Endothelial cell (in vitro differentiated cells): ENCODE data around the gene ARMH3. TPM values are rescaled to one million over a fixed set of nuclear protein-coding genes. Genes with fewer than 3 reads are reported as not detected.

Experiments used
- DNase-seq: peaks from one replicate; pipeline ENCODE4 v3.0.0; 2021; ENCODE audit warnings: low spot score
- H3K27ac Mint-ChIP-seq: one replicate; pipeline ENCODE4 v1.8.0; 2021; ENCODE audit warnings: mixed read lengths, inconsistent platforms; ENCODE audit not compliant: unreplicated experiment
- H3K27me3 Mint-ChIP-seq: one replicate; pipeline ENCODE4 v1.8.0; 2021; ENCODE audit warnings: mild to moderate bottlenecking, moderate library complexity, mixed read lengths, inconsistent platforms; ENCODE audit not compliant: unreplicated experiment
- H3K36me3 Mint-ChIP-seq: one replicate; pipeline ENCODE4 v1.8.0; 2021; ENCODE audit warnings: mild to moderate bottlenecking, low read depth, mixed read lengths, inconsistent platforms; ENCODE audit not compliant: unreplicated experiment
- H3K4me1 Mint-ChIP-seq: one replicate; pipeline ENCODE4 v1.8.0; 2021; ENCODE audit warnings: mild to moderate bottlenecking, mixed read lengths, inconsistent platforms; ENCODE audit not compliant: unreplicated experiment
- H3K4me3 Mint-ChIP-seq: one replicate; pipeline ENCODE4 v1.8.0; 2021; ENCODE audit warnings: mild to moderate bottlenecking, mixed read lengths, inconsistent platforms; ENCODE audit not compliant: unreplicated experiment
- H3K9me3 Mint-ChIP-seq: one replicate; pipeline ENCODE4 v1.8.0; 2021; ENCODE audit warnings: mixed read lengths, inconsistent platforms; ENCODE audit not compliant: unreplicated experiment
- CTCF ChIP-seq: fragments of 200-600 bp; sonication (generic); IDR thresholded peaks from one replicate; pipeline ENCODE4 v1.5.0; 2021; ENCODE audit warnings: antibody characterized with exemption; ENCODE audit not compliant: unreplicated experiment
- total RNA-seq: library from RNA; stranded (reverse); fragmentation: NEBNext Ultra II Directional; extraction: Animal tissue kit (Norgen Biotek cat#: 25700); gene quantifications from one replicate; pipeline ENCODE4 v1.2.1, GENCODE V29; 2021; ENCODE audit not compliant: unreplicated experiment

The ARMH3 gene
- total RNA-seq, 1 donor from 2014 or later = 20.5 TPM

- H3K4me1 Mint-ChIP-seq = peaks cover 42% of the 10 kb centered on the region
- peaks cover 2% of the 10 kb centered on the region for H3K27me3 Mint-ChIP-seq
- no peaks in the 10 kb centered on the region for H3K9me3 Mint-ChIP-seq
- no peak overlapping the region for H3K4me3 Mint-ChIP-seq
- DNase-seq = no peak
- H3K27ac Mint-ChIP-seq = peak overlapping the region; percentile 95
- TF ChIP-seq CTCF = no peak
- no peaks in the 10 kb centered on the region for H3K36me3 Mint-ChIP-seq
Observed at GRCh38 chr10:101893510-101894120, 162.4 kb downstream of the ARMH3 start.

- H3K9me3 Mint-ChIP-seq = no peaks in the 10 kb centered on the region
- peaks cover 2% of the 10 kb centered on the region for H3K27me3 Mint-ChIP-seq
Observed at GRCh38 chr10:101892782-101893391, 163.1 kb downstream of the ARMH3 start.

GRCh38 chr10:101889256-101890210 is 166.4 kb downstream of the ARMH3 start:
- H3K27ac Mint-ChIP-seq = no peak overlapping the region
- DNase-seq = peak; percentile 83
- H3K9me3 Mint-ChIP-seq = no peaks in the 10 kb centered on the region
- H3K36me3 Mint-ChIP-seq = no peaks in the 10 kb centered on the region
- H3K4me1 Mint-ChIP-seq = peaks cover 37% of the 10 kb centered on the region
- H3K27me3 Mint-ChIP-seq = peaks cover 2% of the 10 kb centered on the region
- peak; percentile 91 for TF ChIP-seq CTCF
- no peak overlapping the region for H3K4me3 Mint-ChIP-seq

More at GRCh38 chr10:101892782-101893391, 163.1 kb downstream of the ARMH3 start:
- TF ChIP-seq CTCF = no peak
- peak overlapping the region; percentile 75 for H3K27ac Mint-ChIP-seq
- H3K4me1 Mint-ChIP-seq = peaks cover 46% of the 10 kb centered on the region
- DNase-seq = no peak
- H3K36me3 Mint-ChIP-seq = no peaks in the 10 kb centered on the region
- H3K4me3 Mint-ChIP-seq = no peak overlapping the region

DNA sequence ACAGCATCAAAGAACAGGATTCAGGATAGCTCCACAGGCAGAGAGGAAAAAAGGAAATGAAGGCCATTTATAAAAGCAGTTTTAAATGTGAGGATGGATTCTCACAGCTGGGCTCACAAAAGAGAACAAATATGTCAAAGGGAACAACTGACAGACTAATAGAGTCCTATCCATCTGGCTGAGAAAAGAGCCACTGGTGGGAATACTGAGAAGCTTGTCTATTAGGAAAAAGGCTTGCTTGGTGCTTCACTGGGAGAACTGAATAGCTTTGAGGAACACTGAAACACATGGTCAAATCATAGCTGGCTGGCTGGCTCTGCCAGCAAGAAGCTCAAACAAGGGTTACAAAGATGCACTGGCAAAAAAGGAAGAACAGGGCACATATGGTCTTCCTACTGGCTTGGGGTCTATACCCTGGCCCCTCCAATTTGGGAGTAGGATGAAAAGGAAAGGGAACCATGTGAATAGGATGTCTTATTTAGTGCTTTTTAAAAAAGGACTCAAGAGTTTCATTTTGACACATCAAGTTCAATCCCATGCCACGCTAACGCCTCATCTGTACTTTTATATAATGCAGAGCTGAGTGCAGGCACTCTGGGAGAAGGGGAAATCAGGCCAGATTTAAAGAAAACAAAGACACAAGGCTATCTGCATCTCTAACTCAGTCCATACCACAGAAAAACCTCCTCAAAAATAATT is 167.6 kb downstream of the ARMH3 start:
- no peaks in the 10 kb centered on the region for H3K9me3 Mint-ChIP-seq
- H3K27me3 Mint-ChIP-seq = peaks cover 4% of the 10 kb centered on the region
- no peak for TF ChIP-seq CTCF
- peaks cover 29% of the 10 kb centered on the region for H3K4me1 Mint-ChIP-seq
- DNase-seq = no peak
- no peaks in the 10 kb centered on the region for H3K36me3 Mint-ChIP-seq
- H3K27ac Mint-ChIP-seq = no peak overlapping the region
- H3K4me3 Mint-ChIP-seq = no peak overlapping the region
